Stimulated activated CD8-positive, alpha-beta memory T cell treated with anti-CD3 and anti-CD28 coated beads, Interleukin-4, amount 100 ng/mL, for 24 hours (primary cell): ENCODE results near the gene FN3K.
"Not testable (repeated sequence)": the region's sequence is repeated elsewhere in the genome, so short reads cannot be mapped to it uniquely, and the experiment has no call there.

Experiments
- DNase-seq: peaks from one replicate; pipeline ENCODE4 v3.0.0-alpha.2; 2020; ENCODE audit warnings: low read depth

The FN3K gene

GRCh38 chr17:82775001-82775823 is 39.8 kb downstream of the FN3K start:
- DNase-seq: no peak

- DNase-seq: no peak
Observed at GRCh38 chr17:82776454-82776853, 41.0 kb downstream of the FN3K start.

GRCh38 chr17:82777778-82778375 is 42.5 kb downstream of the FN3K start:
- DNase-seq: not testable (repeated sequence)

- no peak for DNase-seq
Observed at GRCh38 chr17:82779541-82779940, 44.1 kb downstream of the FN3K start.

GRCh38 chr17:82780195-82780594 is 44.8 kb downstream of the FN3K start:
- DNase-seq: no peak

- DNase-seq: no peak
Observed at GRCh38 chr17:82780971-82781893, 45.8 kb downstream of the FN3K start.

GRCh38 chr17:82781894-82782274 is 46.5 kb downstream of the FN3K start:
- peak; percentile 71 for DNase-seq

- no peak for DNase-seq
Observed at GRCh38 chr17:82782657-82783207, 47.3 kb downstream of the FN3K start.

- DNase-seq: no peak
Observed at GRCh38 chr17:82783498-82783897, 48.1 kb downstream of the FN3K start.

GRCh38 chr17:82785581-82785980 is 50.2 kb downstream of the FN3K start:
- not testable (repeated sequence) for DNase-seq

- no peak for DNase-seq
Observed at GRCh38 chr17:82786427-82786826, 51.0 kb downstream of the FN3K start.

- DNase-seq: no peak
Observed at GRCh38 chr17:82787081-82787848, 51.9 kb downstream of the FN3K start.

GRCh38 chr17:82788206-82789001 is 53.0 kb downstream of the FN3K start:
- no peak for DNase-seq

GRCh38 chr17:82789051-82789592 is 53.7 kb downstream of the FN3K start:
- no peak for DNase-seq

GRCh38 chr17:82789806-82790205 is 54.4 kb downstream of the FN3K start:
- DNase-seq: no peak

- DNase-seq: no peak
Observed at GRCh38 chr17:82790391-82790790, 55.0 kb downstream of the FN3K start.

- no peak for DNase-seq
Observed at GRCh38 chr17:82791532-82791931, 56.1 kb downstream of the FN3K start.

GRCh38 chr17:82793974-82794630 is 58.7 kb downstream of the FN3K start:
- no peak for DNase-seq

- no peak for DNase-seq
Observed at GRCh38 chr17:82794781-82795482, 59.5 kb downstream of the FN3K start.
